HG03521 (cell line): ENCODE data around the gene RBMS3.

Experiments used
- ATAC-seq: cut with Tn5 transposase; IDR thresholded peaks from one replicate; pipeline ENCODE4 v1.9.1; 2021; ENCODE audit warnings: mild to moderate bottlenecking, moderate library complexity; ENCODE audit not compliant: unreplicated experiment

The RBMS3 gene

DNA sequence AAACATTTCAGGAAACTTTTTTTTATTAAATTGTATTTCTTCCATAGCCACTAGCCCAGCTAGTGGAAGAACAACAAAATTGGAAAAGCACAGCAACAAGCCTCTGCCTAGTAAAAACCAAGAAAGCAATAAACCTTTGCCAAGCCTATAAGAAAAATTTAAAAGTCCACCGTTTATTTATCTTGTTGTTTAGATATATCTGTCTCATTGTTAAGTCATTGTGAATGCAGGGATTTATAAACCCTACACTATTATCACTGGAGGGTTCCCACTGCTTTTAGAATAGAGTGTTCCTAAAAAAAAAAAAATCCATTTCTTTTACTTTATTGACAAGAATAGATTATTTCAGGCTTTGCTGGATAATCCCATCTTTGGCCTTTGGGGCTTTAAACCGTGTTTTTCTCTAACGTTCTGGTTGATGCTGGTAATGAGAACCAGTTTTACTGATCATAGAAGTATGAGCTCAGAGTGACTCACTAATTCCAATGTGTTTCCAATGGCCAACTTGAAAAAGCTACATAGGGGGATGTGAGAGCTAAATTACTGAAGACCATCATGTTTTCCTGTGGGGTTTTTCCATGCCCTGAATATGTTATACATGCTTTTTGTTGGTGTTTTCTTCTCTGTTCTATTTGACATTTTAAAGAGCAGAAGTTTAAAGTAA lies 634.1 kb downstream of the RBMS3 start:
- ATAC-seq = no peak

DNA sequence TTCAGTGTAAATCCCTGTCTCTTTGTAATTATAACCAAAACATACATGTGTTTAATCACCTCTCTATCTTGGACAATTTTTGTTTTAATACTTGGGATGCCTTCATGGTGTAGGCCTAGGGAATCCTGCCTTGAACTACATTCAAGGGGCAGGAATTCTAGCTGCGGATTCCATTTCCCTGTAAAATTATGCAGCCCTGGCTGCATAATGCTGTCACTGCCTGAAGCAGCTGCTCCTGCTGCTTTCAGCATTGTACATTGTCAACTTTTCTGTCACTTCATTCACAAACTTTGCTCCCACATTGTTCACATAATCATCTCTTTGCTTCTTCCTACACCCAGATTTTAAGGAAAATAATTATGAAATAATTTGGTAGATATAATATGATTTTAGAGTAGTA lies 638.7 kb downstream of the RBMS3 start:
- no peak for ATAC-seq

DNA sequence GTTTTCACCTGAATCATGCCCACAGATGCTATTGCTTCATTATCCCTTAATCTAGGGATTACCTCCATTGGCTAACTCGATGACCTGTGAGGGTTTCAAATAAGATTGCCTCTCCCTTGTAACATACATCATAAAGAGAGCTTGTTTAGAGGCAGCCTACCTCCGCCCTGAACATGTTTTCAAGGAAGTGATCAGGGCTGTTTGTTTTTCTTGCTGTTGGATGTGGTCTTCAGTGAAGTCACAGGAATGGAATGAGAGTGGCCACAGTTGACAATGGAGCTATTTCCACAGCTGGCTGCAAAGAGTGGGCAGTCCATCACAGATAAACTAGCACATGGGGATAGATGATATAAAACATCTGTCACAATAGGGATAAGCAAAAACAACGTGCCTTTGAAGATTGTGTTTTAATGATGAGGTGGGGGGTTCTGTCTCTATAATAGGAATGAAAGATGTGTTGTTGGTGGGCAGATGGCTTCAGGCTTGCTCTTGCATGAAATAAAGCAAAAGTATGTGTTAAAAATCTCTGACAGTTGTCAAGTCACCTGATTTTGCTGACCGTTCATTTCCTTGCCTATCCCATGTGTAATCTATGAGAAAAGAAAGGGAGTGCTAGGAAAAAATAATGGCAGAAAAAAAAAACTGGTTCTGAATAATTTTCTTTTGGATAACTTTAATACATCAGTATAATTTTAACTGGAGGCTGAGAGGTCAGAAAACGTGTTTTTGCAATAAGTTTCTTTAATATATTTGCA lies 642.3 kb downstream of the RBMS3 start:
- no peak for ATAC-seq

DNA sequence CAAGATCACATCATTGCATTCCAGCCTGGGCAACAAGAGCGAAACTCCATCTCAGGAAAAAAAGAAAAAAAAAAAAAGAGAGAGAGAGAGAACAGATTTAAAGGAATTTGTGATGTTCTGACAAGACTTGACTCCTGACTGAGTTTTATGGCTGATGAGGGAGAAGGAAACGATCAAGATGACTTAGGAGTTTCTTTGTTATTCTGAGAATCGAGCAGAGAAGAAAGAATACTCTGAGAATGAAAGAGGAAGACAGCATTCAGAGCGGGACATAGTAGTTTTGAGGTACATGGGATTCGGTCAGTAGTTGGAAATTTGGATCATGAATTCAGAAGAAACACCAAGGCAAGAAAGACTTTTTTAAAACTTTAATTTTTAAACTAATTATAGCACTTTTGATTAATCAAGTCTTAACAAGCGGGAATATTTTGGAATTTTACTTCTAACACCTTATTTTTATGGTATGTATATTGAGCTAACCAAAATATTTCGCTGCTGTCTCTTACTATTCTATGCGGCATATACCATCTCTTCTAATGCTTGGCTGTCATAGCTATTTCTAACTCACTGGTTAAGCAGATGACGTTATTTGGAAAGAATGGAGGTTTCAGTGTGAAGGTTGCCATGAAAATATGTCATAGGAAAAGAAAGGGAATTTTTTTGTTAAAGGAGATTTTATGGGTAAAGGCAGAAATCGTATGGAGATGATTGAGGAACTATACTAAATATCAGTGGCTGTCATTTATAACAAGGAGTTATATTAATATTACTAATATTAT lies 644.1 kb downstream of the RBMS3 start:
- no peak for ATAC-seq

DNA sequence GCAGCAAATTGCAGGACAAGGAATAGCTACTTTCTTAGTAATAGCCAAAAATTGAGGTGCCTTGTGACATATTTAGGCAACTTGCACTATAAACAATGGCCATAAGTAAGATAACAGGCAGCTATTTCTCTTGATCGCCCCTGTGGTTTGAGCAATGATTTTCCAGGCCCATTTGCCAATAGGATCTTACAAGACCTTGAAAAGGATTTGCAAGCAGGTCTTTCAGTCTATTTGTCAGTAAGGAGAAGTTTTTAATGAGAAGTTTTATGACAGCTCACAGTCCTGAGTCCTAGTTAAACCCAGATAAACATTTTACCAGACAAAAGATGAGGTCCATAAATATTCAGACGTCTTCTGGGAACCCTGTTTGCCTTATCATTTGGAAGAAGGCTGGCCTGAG lies 645.5 kb downstream of the RBMS3 start:
- ATAC-seq = no peak

DNA sequence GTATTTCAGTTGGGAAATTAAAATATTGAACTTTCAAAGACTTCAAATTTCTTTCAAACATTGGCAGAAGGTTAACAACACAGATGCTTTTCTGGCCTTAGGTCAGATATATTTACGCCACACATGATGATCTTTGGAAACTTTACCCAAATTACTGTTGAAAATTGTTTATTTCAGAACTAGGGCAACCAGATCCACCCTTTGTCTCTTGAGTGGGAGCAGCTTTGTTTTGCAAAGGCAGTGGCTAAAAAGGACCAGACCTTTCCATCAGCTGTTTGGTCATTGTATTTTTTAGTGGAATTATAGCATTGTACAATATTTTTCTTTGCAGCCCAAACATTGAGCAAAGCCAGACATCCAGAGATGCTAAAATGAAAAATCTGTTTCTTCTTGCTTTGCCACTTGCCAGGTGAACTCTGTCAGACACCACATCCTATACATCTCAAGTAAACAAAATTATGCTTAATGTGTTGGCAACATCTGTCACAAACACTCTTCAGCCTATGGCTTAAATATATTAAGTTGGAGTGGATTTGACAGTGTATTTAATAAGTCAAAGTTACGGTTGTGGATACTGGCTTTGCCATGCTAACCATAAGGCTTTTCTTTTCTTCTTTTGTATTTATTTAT lies 651.9 kb downstream of the RBMS3 start:
- no peak for ATAC-seq

DNA sequence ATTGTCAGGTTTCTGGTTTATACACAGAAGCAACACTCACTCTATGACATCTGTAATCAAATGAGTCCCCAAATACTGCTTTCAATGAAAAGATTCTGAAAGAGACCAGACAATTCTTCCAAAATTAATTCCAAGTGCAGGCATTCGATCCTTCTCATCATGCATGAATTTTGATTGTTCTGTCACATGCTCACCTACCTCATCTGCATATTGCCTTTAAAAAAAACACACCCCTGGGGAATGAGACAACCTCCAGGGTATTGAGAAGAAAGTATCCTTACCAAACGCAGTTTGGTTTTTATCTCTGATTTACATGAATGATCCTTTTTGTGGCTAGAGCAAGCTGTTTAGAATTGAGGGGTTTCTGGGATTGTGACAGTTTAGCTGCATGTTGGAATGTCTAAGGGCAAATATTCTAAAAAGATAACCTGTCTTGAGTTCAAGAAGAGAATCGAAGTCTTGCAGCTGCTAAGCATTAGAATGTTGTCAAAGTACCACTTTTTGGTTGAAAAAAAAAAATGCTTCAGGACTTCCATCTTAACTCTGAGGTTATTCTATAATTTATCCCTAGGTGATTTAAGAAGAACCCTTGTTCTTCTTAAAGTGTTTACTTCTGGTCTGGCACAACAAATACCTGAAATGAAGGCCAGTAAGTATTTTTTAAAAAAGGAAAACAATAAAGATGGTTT lies 653.1 kb downstream of the RBMS3 start:
- ATAC-seq = no peak

DNA sequence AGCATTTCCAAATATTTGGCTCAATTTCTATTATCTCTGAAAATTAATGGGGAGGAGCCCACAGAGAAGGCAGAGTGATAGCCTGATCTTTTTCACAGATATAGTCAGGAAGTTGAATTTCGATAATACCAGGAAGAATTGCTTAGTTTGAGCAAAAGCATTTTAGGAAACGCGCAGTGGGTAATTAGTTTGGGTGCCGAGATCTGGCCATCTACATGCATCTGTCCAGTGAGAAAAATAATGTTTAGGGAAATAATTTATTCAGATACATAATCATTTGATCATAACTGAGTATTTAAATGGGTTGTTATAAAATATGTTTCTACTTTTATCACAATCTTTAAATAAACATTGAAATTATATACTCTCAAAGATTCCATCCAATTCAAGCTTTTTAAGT lies 653.9 kb downstream of the RBMS3 start:
- no peak for ATAC-seq

DNA sequence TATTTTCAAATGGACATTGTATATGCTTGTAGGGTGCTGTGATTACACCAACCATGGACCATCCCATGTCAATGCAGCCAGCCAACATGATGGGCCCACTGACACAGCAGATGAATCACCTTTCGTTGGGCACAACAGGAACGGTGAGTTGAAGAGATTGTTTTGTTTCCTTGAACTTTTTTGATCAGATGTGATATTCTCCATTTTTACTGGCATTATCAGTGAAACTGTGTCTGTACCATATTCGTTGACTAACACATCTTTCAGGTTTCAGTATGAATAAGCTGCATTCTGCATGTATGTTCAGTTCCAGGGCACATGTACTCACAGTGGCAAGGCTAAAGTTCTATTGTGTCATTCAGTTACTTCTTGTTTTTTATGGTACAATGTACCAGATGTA lies 655.2 kb downstream of the RBMS3 start:
- ATAC-seq = peak; percentile 78

DNA sequence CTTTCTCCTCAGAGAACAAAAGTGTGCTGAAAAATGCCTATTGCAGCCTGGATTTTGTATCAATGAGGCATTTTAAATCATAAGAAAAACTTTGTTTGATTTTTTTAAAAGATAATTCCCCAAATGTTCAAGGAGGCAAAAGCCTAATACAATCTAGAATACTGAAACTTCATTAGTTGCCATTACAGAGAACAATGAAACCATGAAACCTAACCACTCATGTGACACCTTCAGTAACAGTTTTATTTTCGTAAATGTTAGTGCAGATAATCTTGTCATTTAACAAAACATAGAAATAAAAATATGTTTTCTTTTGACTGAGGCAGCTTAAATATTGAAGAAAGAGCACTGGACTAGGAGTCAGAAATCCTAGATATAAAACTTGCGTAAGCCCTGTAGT lies 655.9 kb downstream of the RBMS3 start:
- no peak for ATAC-seq

DNA sequence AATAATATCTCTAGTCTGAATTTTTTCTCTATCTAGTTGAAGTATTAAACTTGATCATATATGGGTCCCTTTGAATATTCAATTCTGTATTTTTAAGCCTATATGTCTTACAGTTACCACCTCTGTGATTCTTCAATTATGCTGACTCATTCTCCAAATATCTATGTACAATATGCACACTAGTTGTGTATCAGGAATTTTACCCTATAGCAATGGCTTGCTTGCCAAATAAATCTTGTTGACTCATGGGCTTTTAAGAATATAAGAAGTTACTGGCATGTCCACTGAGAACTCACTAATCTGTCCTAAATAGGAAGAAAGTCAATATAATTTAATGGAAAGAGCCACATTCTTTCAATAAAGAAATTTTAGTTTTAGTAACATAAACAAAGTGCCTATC lies 656.3 kb downstream of the RBMS3 start:
- no peak for ATAC-seq

DNA sequence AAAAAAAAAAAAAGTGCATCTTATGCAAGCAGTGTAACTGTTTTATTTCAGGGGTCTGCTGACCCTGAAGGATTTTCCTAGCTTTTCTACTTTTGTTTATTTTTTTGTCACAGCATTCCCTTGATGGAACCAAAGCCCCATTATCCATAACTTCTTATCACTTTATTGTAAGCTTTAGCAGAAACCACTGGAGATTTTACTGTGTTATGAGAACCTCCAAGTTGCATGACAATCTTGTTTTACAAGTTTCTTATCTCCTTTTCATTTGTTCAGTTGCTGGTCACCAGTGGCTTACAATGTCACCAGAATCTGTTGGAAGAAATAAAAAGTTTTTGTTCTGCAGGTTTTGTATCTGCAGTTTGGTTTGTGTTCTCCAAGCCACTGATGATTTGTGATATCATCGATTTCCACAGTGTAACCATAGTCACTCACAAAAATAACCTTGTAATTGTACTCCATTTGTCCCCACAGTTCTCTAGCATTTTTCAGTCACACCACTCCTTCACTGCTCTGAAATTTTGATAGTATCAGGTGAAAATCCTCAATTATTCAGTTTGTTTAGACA lies 660.0 kb downstream of the RBMS3 start:
- no peak for ATAC-seq

DNA sequence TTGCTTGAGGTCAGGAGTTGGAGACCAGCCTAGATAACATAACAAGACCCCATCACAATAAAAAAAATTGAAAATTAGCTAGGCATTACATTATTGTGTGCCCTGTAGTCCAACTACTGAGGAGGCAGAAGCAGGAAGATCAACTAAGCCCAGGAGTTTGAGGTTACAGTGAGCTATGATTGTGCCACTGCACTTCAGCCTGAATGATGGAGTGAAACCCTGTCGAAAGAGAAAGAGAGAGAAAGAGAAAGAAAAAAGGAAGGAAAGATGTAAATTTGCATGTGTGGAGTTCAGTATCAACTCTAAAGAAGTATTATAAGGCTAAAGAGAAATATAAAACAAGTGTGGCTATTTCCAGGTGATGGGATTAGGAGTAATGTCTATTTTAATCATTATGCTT lies 661.4 kb downstream of the RBMS3 start:
- ATAC-seq = no peak

DNA sequence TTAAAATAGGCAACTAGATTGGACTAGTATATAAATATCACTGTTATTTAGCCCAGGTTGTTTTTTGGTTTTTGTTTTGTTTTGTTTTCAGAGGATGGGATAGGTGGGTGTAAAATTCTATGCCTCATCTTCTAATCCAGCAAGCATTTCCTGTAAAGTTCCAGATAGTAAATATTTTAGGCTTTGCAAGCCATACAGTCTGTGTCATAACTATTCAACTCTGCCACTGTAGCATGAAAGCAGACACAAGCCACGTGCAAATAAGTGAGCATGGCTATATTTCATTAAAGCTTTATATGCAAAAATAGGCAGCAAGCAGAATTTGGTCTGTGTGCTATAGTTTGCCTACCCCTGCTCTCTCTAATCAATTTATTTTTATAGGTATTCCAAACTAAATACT lies 668.3 kb downstream of the RBMS3 start:
- ATAC-seq = no peak

DNA sequence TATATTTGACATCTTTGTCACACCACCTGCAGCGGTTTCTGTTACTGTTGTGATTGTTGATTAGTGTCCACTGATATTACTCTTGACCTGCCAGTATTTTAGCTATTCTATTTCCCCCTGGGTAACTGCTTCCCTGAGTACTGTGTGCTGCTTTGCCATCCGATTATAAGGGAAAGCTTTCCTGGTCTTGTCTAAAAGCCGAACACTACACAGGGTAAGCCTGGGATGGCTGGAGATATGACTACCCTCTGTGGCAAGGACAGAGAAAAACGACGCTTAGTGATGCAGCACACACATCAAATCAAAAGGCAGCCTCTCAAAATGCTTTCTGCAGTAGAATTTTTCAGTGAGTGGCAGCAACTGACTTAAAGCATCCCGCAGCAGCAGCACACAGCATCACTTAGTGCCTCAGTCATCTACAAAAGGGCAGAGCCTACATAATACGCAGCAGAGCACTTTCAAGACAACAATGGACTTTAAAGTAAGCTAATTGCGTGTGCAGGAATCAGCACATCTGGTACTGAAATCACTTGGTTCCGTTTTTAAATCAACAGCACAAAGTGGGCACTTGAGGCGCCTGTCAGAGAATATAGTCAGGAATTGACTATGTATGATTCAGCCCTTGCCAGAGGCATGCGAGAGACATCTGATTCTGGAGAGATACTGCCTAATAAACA lies 669.2 kb downstream of the RBMS3 start:
- no peak for ATAC-seq

DNA sequence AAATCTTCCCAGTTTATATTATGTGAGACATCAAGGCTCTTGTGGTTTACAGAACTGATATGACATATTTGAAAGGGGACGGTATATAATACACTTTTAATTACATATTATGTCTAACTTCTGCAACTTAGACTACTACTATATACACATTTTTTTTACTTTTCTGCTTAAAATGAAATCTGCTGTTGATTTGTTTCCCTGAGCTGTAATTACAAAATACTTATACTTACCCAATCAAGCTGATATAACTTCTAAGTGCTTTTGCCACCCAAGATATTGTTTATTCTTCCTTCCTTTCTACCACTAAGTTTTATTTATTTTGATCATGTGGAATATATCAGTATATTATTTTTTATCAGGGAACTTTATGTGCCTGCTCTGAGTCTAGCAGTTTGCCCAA lies 671.6 kb downstream of the RBMS3 start:
- no peak for ATAC-seq

DNA sequence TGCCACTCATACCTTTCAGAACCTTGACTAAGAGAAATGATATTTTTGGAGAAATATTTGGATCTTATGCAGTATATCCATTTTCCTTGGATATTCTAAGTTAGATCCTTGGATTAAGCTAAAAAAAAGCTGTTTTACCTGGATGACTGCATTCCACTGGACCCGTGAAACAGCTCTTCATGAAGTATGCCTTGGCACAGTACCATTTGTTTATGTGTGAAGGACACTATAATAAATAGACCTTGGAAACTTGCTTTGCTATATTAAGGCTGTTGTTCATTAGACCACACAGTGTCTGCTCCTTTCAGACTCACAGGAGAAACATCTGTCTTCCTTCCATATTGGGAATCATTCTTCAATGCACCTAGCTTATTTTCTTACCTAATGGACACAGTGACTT lies 674.5 kb downstream of the RBMS3 start:
- no peak for ATAC-seq

DNA sequence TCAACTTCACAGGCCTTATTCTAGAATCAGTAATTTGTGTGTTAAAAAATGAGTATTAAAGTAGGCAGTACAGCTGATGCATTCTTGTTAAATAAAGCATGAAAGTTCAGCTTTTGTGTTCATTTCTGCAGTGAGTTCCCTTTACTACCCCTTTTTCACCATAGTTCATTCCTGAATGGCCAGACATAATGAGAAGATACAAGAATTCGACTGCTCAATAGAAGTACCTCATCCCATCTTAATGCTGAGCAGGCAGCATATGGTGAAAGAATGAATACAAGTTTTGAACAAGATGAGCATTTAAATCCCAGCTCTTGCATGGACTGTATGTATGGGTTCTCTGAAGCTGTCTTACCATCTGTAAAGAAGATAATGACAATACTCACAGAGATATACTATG lies 677.9 kb downstream of the RBMS3 start:
- ATAC-seq = no peak

DNA sequence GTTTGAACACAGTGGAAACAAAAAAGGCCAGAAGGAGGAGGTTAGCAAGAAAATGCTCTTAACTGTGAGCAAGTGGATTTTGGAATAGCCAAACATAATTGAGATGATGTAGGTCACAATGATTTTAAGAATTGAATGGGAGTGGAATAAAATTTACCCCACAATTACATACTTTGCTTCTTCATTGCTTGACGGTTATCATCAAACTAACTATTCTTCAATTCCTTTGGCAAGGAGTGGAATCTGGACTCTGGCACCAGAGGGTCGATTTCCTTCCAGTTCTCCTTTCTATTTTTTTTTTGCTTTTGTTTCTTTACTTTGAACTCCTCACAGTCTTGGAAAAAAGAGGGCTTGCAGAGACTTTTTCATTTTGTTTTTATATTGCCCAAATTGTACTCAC lies 691.0 kb downstream of the RBMS3 start:
- no peak for ATAC-seq

DNA sequence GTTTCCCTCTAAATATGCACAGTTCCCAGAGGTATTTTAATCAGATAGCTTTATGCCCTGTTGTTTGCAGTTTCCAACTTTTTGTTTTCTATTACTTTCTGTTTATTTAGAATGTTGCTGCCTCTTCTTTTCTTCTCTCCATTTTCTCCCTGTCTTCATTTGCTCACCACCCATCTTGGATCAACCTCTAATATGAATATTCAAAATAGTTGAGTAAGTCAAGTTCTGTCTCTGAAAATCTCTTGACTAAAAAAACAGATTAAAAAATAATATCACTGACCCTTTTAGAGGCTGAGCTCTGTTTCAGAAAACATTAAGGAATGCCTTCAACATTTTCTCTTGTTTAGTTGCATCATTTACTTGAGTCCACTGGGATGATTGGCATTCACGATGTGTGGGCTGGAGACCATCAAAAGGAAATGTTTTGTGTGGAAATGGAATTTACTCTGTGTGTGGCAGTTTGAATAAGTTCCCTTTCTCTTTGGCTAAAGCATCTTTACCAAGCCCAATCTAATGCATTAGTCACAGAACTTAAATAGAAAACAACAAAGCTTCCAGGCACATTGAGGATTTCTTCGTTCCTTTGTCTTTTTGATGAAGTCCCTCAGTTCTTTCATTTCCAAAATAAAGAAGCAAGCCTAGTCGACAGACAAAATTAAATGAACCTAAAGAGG lies 691.6 kb downstream of the RBMS3 start:
- no peak for ATAC-seq
